Muscle layer of colon (tissue), 2 donors: ENCODE measurements around the gene BBS9.
"Not testable (repeated sequence)": the region's sequence is repeated elsewhere in the genome, so short reads cannot be mapped to it uniquely, and the experiment has no call there.

Source experiments
- H3K27ac ChIP-seq: one replicate; pipeline ENCODE4 v1.7.0; 2013; ENCODE audit warnings: low read depth, mild to moderate bottlenecking, low read length, moderate library complexity
- H3K27me3 ChIP-seq, 2 donors: one replicate each; pipeline ENCODE4 v1.7.0; 2013; ENCODE audit warnings: low read length in 2 of 2, mild to moderate bottlenecking in 2 of 2; ENCODE audit not compliant: insufficient read depth in 2 of 2, control insufficient read depth in 1 of 2
- H3K36me3 ChIP-seq: one replicate; pipeline ENCODE4 v1.7.0; 2013; ENCODE audit warnings: mild to moderate bottlenecking, low read length; ENCODE audit not compliant: insufficient read depth
- H3K4me1 ChIP-seq: one replicate; pipeline ENCODE4 v1.7.0; 2013; ENCODE audit warnings: mild to moderate bottlenecking, low read length; ENCODE audit not compliant: insufficient read depth
- H3K4me3 ChIP-seq, 2 donors: one replicate each; pipeline ENCODE4 v1.7.0; 2013; ENCODE audit warnings: low read length in 2 of 2, low read depth in 1 of 2, mild to moderate bottlenecking in 1 of 2, moderate library complexity in 1 of 2
- H3K9ac ChIP-seq: one replicate; pipeline ENCODE4 v1.7.0; 2013; ENCODE audit warnings: low read length
- H3K9me3 ChIP-seq: one replicate; pipeline ENCODE4 v1.7.0; 2013; ENCODE audit warnings: mild to moderate bottlenecking, low read length
- donor health status: abdominal sarcoma.
- donor health status: Adenocarcinoma of cecum.

Gene BBS9

GRCh38 chr7:33287738-33288137 is 158.4 kb downstream of the BBS9 start:
- Histone ChIP-seq H3K27ac (no peak overlapping the region), H3K4me1 (no peaks in the 10 kb centered on the region), H3K4me3 (no peak overlapping the region), H3K27me3 (no peaks in the 10 kb centered on the region), H3K9me3 (no peaks in the 10 kb centered on the region), H3K9ac (no peak overlapping the region), H3K36me3 (no peaks in the 10 kb centered on the region)

- H3K4me1 ChIP-seq = no peaks in the 10 kb centered on the region
- H3K9me3 ChIP-seq = peaks cover 4% of the 10 kb centered on the region
- H3K27ac ChIP-seq = no peak overlapping the region
- H3K9ac ChIP-seq = no peak overlapping the region
- no peaks in the 10 kb centered on the region for H3K36me3 ChIP-seq
- no peaks in the 10 kb centered on the region for H3K27me3 ChIP-seq
- H3K4me3 ChIP-seq = no peak overlapping the region
These were observed 169.5 kb downstream of the BBS9 start for GRCh38 chr7:33298848-33299247.

GRCh38 chr7:33299425-33299824 is 170.1 kb downstream of the BBS9 start:
- Histone ChIP-seq H3K36me3 (no peaks in the 10 kb centered on the region), H3K9me3 (peaks cover 4% of the 10 kb centered on the region), H3K4me3 (no peak overlapping the region), H3K9ac (no peak overlapping the region), H3K4me1 (no peaks in the 10 kb centered on the region), H3K27me3 (no peaks in the 10 kb centered on the region), H3K27ac (no peak overlapping the region)

DNA sequence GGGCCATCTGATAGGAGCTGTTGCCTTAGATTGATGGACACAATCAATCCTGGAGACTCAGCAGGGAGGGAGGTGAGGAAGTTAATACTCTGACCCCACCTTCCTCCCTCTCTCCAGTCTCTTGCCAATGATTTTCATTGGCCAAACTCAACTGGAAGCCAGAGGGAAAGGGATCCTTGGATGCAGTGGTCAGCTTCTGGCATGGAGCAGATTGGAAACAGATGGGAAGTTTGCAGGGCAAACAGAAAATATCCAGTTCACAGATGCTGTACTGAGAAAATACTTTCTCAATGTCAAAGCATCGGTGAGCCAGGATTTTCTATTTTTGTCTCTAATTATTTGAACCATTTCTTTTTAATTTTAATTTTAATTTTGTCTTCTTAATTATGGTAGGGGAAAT is 170.8 kb downstream of the BBS9 start:
- Histone ChIP-seq H3K36me3 (no peaks in the 10 kb centered on the region), H3K27me3 (no peaks in the 10 kb centered on the region), H3K4me3 (no peak overlapping the region), H3K27ac (no peak overlapping the region), H3K9ac (no peak overlapping the region), H3K4me1 (no peaks in the 10 kb centered on the region), H3K9me3 (peaks cover 4% of the 10 kb centered on the region)

GRCh38 chr7:33300742-33301141 is 171.4 kb downstream of the BBS9 start:
- H3K36me3 ChIP-seq = no peaks in the 10 kb centered on the region
- H3K27me3 ChIP-seq = no peaks in the 10 kb centered on the region
- no peak overlapping the region for H3K27ac ChIP-seq
- H3K9ac ChIP-seq = no peak overlapping the region
- H3K4me1 ChIP-seq = no peaks in the 10 kb centered on the region
- no peak overlapping the region for H3K4me3 ChIP-seq
- peaks cover 4% of the 10 kb centered on the region for H3K9me3 ChIP-seq

DNA sequence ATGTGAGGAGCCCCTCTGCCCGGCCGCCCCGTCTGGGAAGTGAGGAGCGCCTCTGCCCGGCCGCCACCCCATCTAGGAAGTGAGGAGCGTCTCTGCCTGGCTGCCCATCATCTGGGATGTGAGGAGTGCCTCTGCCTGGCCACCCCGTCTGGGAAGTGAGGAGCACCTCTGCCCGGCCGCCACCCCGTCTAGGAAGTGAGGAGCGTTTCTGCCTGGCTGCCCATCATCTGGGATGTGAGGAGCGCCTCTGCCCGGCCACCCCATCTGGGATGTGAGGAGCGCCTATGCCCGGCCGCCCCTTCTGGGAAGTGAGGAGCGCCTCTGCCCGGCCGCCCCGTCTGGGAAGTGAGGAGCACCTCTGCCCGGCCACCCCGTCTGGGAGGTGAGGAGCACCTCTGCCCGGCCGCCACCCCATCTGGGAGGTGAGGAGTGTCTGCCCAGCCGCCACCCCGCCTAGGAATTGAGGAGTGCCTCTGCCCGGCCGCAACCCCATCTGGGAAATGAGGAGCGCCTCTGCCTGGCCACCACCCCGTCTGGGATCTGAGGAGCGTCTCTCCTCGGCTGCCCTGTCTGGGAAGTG is 174.7 kb downstream of the BBS9 start:
- not testable (repeated sequence) for H3K36me3 ChIP-seq

DNA sequence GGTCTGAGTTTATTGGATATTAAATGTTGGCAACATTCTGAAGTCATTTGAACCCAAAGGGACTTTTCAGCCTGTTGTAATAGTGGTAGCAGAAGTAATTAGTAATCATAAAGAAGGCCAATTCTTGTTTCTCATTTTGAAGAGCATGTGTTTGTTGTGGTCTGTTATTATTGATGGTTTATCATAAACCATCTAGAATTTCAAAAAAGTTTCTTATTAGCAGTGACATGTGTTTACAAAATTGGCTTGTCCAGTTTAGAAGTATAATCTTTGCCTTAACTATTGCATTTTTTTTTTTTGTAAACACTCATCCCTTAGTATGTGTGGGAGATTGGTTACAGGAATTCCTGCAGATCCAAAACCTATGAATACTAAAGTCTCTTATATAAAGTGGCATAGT is 177.8 kb downstream of the BBS9 start:
- H3K36me3 ChIP-seq = no peaks in the 10 kb centered on the region
- H3K9ac ChIP-seq = no peak overlapping the region

More for the DNA sequence above, 174.7 kb downstream of the BBS9 start:
- H3K27ac ChIP-seq, H3K4me1 ChIP-seq, H3K27me3 ChIP-seq, H3K4me3 ChIP-seq, H3K9ac ChIP-seq, H3K9me3 ChIP-seq: not testable (repeated sequence)

DNA sequence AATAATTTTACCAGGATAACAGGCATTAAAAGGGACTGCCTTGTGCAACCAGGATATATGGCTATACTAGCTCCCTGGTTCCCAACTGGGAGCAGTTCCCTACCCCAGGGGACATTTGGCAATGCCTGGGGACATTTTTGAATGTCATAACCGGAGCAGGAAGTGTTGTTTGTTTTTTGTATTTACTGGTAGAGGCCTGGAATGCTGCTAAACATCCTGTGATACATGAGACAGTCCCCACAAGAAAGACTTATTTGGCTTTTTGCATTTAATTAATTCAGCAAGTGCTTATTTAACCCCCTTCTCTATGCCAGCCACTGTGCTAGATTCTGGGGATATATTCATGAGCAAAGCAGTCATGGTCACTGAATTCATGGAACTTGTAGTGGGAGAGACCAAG is 181.2 kb downstream of the BBS9 start:
- Histone ChIP-seq H3K27me3 (no peaks in the 10 kb centered on the region), H3K27ac (no peak overlapping the region), H3K36me3 (no peaks in the 10 kb centered on the region), H3K4me3 (no peak overlapping the region), H3K9me3 (no peaks in the 10 kb centered on the region), H3K9ac (no peak overlapping the region), H3K4me1 (no peaks in the 10 kb centered on the region)

More for the DNA sequence above, 177.8 kb downstream of the BBS9 start:
- H3K4me1 ChIP-seq = no peaks in the 10 kb centered on the region
- H3K4me3 ChIP-seq = no peak overlapping the region
- no peaks in the 10 kb centered on the region for H3K9me3 ChIP-seq
- no peaks in the 10 kb centered on the region for H3K27me3 ChIP-seq
- H3K27ac ChIP-seq = no peak overlapping the region

DNA sequence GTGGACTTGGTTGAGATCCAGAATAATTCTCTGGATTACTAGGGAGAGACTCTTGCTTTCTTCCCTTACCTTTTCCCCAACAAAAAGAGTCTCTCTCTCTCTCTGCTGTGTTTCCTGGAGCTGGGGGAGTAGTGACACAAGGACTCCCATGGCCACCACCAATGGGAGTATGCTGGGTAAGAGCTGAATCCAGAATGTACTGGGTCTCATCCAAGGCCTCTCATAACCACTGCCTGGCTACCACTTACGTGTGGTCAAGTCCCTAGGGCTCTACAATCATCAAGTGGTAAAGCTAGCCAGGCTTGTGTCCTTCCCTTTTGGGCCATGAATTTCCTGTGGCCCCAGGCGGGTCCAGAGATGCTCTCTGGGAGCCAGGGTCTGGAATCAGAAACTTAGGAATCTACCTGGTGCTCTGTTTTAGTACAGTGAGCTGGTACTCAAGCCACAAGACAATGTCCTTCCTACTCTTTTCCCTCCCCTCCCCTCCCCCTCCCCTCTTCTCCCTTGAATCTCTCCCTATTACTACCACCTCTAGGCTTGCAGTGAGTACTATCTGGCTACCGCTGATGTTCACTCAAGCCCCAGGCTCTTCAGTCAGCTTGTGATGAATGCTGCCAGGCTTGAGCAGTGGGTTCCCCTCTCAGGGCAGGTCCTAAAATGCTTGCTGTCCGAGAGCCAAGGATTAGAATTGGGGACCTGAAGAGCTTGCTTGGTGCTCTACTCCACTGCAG is 196.6 kb downstream of the BBS9 start:
- Histone ChIP-seq H3K27me3 (no peaks in the 10 kb centered on the region), H3K4me1 (no peaks in the 10 kb centered on the region), H3K36me3 (no peaks in the 10 kb centered on the region), H3K9ac (no peak overlapping the region), H3K27ac (no peak overlapping the region), H3K4me3 (no peak overlapping the region), H3K9me3 (no peaks in the 10 kb centered on the region)

GRCh38 chr7:33326485-33326848 is 197.1 kb downstream of the BBS9 start:
- H3K4me1 ChIP-seq = no peaks in the 10 kb centered on the region
- H3K9me3 ChIP-seq = no peaks in the 10 kb centered on the region
- H3K27ac ChIP-seq = no peak overlapping the region
- no peaks in the 10 kb centered on the region for H3K36me3 ChIP-seq
- H3K9ac ChIP-seq = no peak overlapping the region
- H3K4me3 ChIP-seq = no peak overlapping the region
- H3K27me3 ChIP-seq = no peaks in the 10 kb centered on the region

- H3K36me3 ChIP-seq = no peaks in the 10 kb centered on the region
- no peak overlapping the region for H3K9ac ChIP-seq
- H3K4me1 ChIP-seq = no peaks in the 10 kb centered on the region
- H3K27ac ChIP-seq = no peak overlapping the region
- no peak overlapping the region for H3K4me3 ChIP-seq
- no peaks in the 10 kb centered on the region for H3K27me3 ChIP-seq
- H3K9me3 ChIP-seq = no peaks in the 10 kb centered on the region
These were observed 198.1 kb downstream of the BBS9 start for GRCh38 chr7:33327427-33327826.

- H3K9me3 ChIP-seq = no peaks in the 10 kb centered on the region
- H3K4me1 ChIP-seq = no peaks in the 10 kb centered on the region
- no peaks in the 10 kb centered on the region for H3K36me3 ChIP-seq
- no peak overlapping the region for H3K9ac ChIP-seq
- no peak overlapping the region for H3K4me3 ChIP-seq
- no peak overlapping the region for H3K27ac ChIP-seq
- H3K27me3 ChIP-seq = no peaks in the 10 kb centered on the region
These were observed 205.0 kb downstream of the BBS9 start for GRCh38 chr7:33334349-33334748.
